Ammon's horn (tissue), 1 donor: Measurements from ENCODE around the gene CA12.

Experiments
- DNase-seq: peaks from one replicate; pipeline ENCODE4 v3.0.0-alpha.2; 2016; ENCODE audit warnings: low spot score

The CA12 gene

GRCh38 chr15:63401714-63402497 is 20.3 kb upstream of the CA12 start:
- DNase-seq, result no peak

GRCh38 chr15:63401078-63401477 is 19.4 kb upstream of the CA12 start:
- DNase-seq, result no peak

- no peak for DNase-seq
These were observed 16.8 kb upstream of the CA12 start for GRCh38 chr15:63398456-63398855.

GRCh38 chr15:63396152-63396928 is 14.7 kb upstream of the CA12 start:
- DNase-seq, result no peak

- DNase-seq, result no peak
These were observed 14.1 kb upstream of the CA12 start for GRCh38 chr15:63395730-63396151.

GRCh38 chr15:63392361-63393009 is 10.8 kb upstream of the CA12 start:
- DNase-seq, result no peak

GRCh38 chr15:63391669-63392360 is 10.2 kb upstream of the CA12 start:
- DNase-seq, result no peak

GRCh38 chr15:63390689-63391088 is 9.0 kb upstream of the CA12 start:
- no peak for DNase-seq

- DNase-seq, result no peak
These were observed 8.4 kb upstream of the CA12 start for GRCh38 chr15:63389902-63390670.

GRCh38 chr15:63388511-63388910 is 6.9 kb upstream of the CA12 start:
- no peak for DNase-seq

GRCh38 chr15:63387748-63388493 is 6.3 kb upstream of the CA12 start:
- DNase-seq, result no peak

- no peak for DNase-seq
These were observed 4.4 kb upstream of the CA12 start for GRCh38 chr15:63385911-63386531.

- no peak for DNase-seq
These were observed 3.3 kb upstream of the CA12 start for GRCh38 chr15:63384906-63385305.

GRCh38 chr15:63382966-63383710 is 1.5 kb upstream of the CA12 start:
- no peak for DNase-seq

- DNase-seq, result no peak
These were observed 801 bp downstream of the CA12 start for GRCh38 chr15:63380808-63381282.

GRCh38 chr15:63380151-63380807 is 1.4 kb downstream of the CA12 start:
- DNase-seq, result no peak

- no peak for DNase-seq
These were observed 2.0 kb downstream of the CA12 start for GRCh38 chr15:63379492-63380150.

GRCh38 chr15:63378946-63379345 is 2.7 kb downstream of the CA12 start:
- no peak for DNase-seq
